ENCODE data around the gene SSX4. TPM values are rescaled to one million over a fixed set of nuclear protein-coding genes. Genes with fewer than 3 reads are reported as not detected.
"Not testable (repeated sequence)": the region's sequence is repeated elsewhere in the genome, so short reads cannot be mapped to it uniquely, and the experiment has no call there.

The SSX4 gene
- total RNA-seq, 2 experiments from 2014 or later, result not detected

DNA sequence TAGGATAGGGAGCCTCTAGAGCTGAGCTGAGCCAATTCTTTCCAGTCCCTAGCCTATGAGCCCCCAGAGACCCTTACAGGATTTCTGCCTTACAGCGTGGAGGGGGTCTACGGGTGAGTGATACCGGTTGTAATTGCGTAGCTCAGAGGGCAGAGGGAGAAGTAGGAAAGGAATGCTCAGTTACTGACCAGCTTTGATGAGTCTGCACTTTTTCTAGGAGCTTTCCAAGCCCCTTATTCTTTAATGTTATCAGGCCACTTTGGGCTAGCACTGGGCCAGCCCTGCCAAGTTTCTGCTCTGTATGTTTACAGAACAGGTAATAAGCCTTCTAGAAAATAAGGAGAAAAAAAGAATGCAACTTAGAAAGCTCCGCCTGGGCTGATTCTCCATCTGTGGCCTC, 46.3 kb downstream of the SSX4 start:
- H3K9me2 ChIP-seq (ENCODE audit: insufficient read depth, low read length); H3K4me3 ChIP-seq (ENCODE audit: low read depth, low read length, poor library complexity, severe bottlenecking); H3K4me1 ChIP-seq (ENCODE audit: insufficient read depth, low read length, poor library complexity, severe bottlenecking); CTCF ChIA-PET (ENCODE audit: unreplicated experiment); DNase-seq (ENCODE audit: low spot score); H4K20me1 ChIP-seq (ENCODE audit: insufficient read depth, low read length); H3K36me3 ChIP-seq (ENCODE audit: insufficient read depth, low read length); H3K4me2 ChIP-seq (ENCODE audit: low read length); H2AFZ ChIP-seq (ENCODE audit: low read length); BruUV-seq (replicated peaks); H3K79me2 ChIP-seq (ENCODE audit: insufficient read depth, low read depth, low read length); intact Hi-C loops (cut with micrococcal nuclease; ENCODE audit: unreplicated experiment); H3K27ac ChIP-seq (ENCODE audit: low read depth, low read length, poor library complexity, severe bottlenecking); H3K9me3 ChIP-seq (ENCODE audit: low read length); POLR2A ChIA-PET: not testable (repeated sequence)

DNA sequence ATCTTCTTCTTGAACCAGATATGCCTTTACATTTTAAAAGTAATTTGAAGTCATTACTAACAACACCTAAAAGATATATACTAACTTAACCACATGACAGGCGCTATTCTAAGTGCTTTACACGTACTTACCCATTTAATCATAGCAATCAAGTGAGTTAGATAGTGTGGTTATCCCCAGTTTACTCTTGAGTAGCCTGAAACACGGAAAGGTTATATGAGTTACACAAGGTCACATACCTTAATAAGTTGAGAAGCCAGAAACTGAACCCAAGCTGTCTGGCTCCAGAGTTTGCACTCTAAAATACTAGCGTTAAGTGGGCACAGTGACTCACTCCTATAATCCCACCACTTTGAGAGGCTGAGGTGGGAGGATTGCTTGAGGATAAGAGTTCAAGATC, 46.8 kb downstream of the SSX4 start:
- H3K36me3 ChIP-seq (ENCODE audit: insufficient read depth, low read length); H4K20me1 ChIP-seq (ENCODE audit: insufficient read depth, low read length); H3K9me3 ChIP-seq (ENCODE audit: low read length); H3K4me1 ChIP-seq (ENCODE audit: insufficient read depth, low read length, poor library complexity, severe bottlenecking); H3K27ac ChIP-seq (ENCODE audit: low read depth, low read length, poor library complexity, severe bottlenecking); H3K4me2 ChIP-seq (ENCODE audit: low read length); H2AFZ ChIP-seq (ENCODE audit: low read length); BruUV-seq (replicated peaks); POLR2A ChIA-PET; H3K79me2 ChIP-seq (ENCODE audit: insufficient read depth, low read depth, low read length); CTCF ChIA-PET (ENCODE audit: unreplicated experiment); H3K4me3 ChIP-seq (ENCODE audit: low read depth, low read length, poor library complexity, severe bottlenecking); DNase-seq (ENCODE audit: low spot score); intact Hi-C loops (cut with micrococcal nuclease; ENCODE audit: unreplicated experiment); H3K9me2 ChIP-seq (ENCODE audit: insufficient read depth, low read length): not testable (repeated sequence)

DNA sequence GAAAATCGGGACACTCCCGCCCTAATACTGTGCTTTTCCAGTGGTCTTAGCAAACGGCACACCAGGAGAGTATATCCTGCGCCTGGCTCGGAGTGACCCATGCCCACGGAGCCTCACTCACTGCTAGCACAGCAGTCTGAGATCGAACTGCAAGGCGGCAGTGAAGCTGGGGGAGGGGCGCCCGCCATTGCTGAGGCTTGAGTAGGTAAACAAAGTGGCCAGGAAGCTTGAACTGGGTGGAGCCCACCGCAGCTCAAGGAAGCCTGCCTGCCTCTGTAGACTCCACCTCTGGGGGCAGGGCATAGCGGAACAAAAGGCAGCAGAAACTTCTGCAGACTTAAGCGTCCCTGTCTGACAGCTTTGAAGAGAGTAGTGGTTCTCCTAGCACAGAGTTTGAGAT, 50.4 kb downstream of the SSX4 start:
- BruUV-seq (replicated peaks); CTCF ChIA-PET (ENCODE audit: unreplicated experiment); H3K79me2 ChIP-seq (ENCODE audit: insufficient read depth, low read depth, low read length); H3K9me3 ChIP-seq (ENCODE audit: low read length); H3K27ac ChIP-seq (ENCODE audit: low read depth, low read length, poor library complexity, severe bottlenecking); H3K36me3 ChIP-seq (ENCODE audit: insufficient read depth, low read length); H3K4me1 ChIP-seq (ENCODE audit: insufficient read depth, low read length, poor library complexity, severe bottlenecking); POLR2A ChIA-PET; H3K9me2 ChIP-seq (ENCODE audit: insufficient read depth, low read length); H3K4me2 ChIP-seq (ENCODE audit: low read length); DNase-seq (ENCODE audit: low spot score); H2AFZ ChIP-seq (ENCODE audit: low read length); H4K20me1 ChIP-seq (ENCODE audit: insufficient read depth, low read length); H3K4me3 ChIP-seq (ENCODE audit: low read depth, low read length, poor library complexity, severe bottlenecking); intact Hi-C loops (cut with micrococcal nuclease; ENCODE audit: unreplicated experiment): not testable (repeated sequence)

Small RNAs within 50 kb of the gene (small RNA-seq; reads per million reads assigned to genes)
- gene AL606490.4 (not detected), gene AL606490.7 (not detected), gene AL606490.9 (not detected)

Other genes starting within 250 kb of the SSX4 start
- not detected in 2 replicates for gene SSX5, start 186.7 kb upstream of the SSX4 start, total RNA-seq (2014; rRNA removed; shearing (Covaris generic))
- not detected in 2 replicates for gene SSX5, start 186.7 kb upstream of the SSX4 start, total RNA-seq (2022)
- not detected in 2 replicates for gene SSX1, start 128.1 kb upstream of the SSX4 start, total RNA-seq (2014; rRNA removed; shearing (Covaris generic))
- gene SSX1, start 128.1 kb upstream of the SSX4 start, total RNA-seq (2022), result not detected in 2 replicates
- not detected in 2 replicates for gene SSX3, start 26.8 kb upstream of the SSX4 start, total RNA-seq (2014; rRNA removed; shearing (Covaris generic))
- not detected in 2 replicates for gene SSX3, start 26.8 kb upstream of the SSX4 start, total RNA-seq (2022)
- gene SSX4B, start 28.4 kb downstream of the SSX4 start, total RNA-seq (2014; rRNA removed; shearing (Covaris generic)), result not detected in 2 replicates
- gene SSX4B, start 28.4 kb downstream of the SSX4 start, total RNA-seq (2022), result not detected in 2 replicates
- 38.6 and 42.2 TPM in 2 replicates for gene SLC38A5, start 86.7 kb downstream of the SSX4 start, total RNA-seq (2014; rRNA removed; shearing (Covaris generic))
- 39.9 and 45.6 TPM in 2 replicates for gene SLC38A5, start 86.7 kb downstream of the SSX4 start, total RNA-seq (2022)
- 55.7 and 66.1 TPM in 2 replicates for gene FTSJ1, start 92.7 kb downstream of the SSX4 start, total RNA-seq (2014; rRNA removed; shearing (Covaris generic))
- gene FTSJ1, start 92.7 kb downstream of the SSX4 start, total RNA-seq (2022), result 51.8 and 54.7 TPM in 2 replicates
- gene PORCN, start 125.5 kb downstream of the SSX4 start, total RNA-seq (2014; rRNA removed; shearing (Covaris generic)), result 4.2 and 8.4 TPM in 2 replicates
- gene PORCN, start 125.5 kb downstream of the SSX4 start, total RNA-seq (2022), result 9.9 and 11.3 TPM in 2 replicates
- 94.4 and 101 TPM in 2 replicates for gene EBP, start 138.3 kb downstream of the SSX4 start, total RNA-seq (2014; rRNA removed; shearing (Covaris generic))
- gene EBP, start 138.3 kb downstream of the SSX4 start, total RNA-seq (2022), result 110 and 126 TPM in 2 replicates
- 6.8 and 7.6 TPM in 2 replicates for gene TBC1D25, start 156.2 kb downstream of the SSX4 start, total RNA-seq (2014; rRNA removed; shearing (Covaris generic))
- 11.2 and 14.1 TPM in 2 replicates for gene TBC1D25, start 156.2 kb downstream of the SSX4 start, total RNA-seq (2022)
- gene RBM3, start 190.9 kb downstream of the SSX4 start, total RNA-seq (2014; rRNA removed; shearing (Covaris generic)), result 149 and 156 TPM in 2 replicates
- gene RBM3, start 190.9 kb downstream of the SSX4 start, total RNA-seq (2022), result 188 and 202 TPM in 2 replicates
- 46.7 and 55.6 TPM in 2 replicates for gene WDR13, start 214.0 kb downstream of the SSX4 start, total RNA-seq (2014; rRNA removed; shearing (Covaris generic))
- 40.3 and 58.5 TPM in 2 replicates for gene WDR13, start 214.0 kb downstream of the SSX4 start, total RNA-seq (2022)